Caki2 (cell line): ENCODE measurements around the gene FAM200C. TPM values are rescaled to one million over a fixed set of nuclear protein-coding genes. Genes with fewer than 3 reads are reported as not detected.

Experiments
- DNase-seq: peaks from one replicate; pipeline ENCODE4 v3.0.0-alpha.2; 2015; ENCODE audit warnings: low read depth
- in situ Hi-C: cut with HindIII; loops from 2 replicates; pipeline ENCODE4 v1.10.0; 2016; ENCODE audit warnings: low sequenced_read_pairs, low pct_unique_long_range_greater_than_20kb, mixed read lengths
- total RNA-seq: library from RNA; depleted of rRNA; stranded (reverse); fragments of >200 nt; shearing (Covaris generic); gene quantifications from 2 replicates; pipeline ENCODE4 v1.2.3, GENCODE V29; 2014; ENCODE audit warnings: low replicate concordance

FAM200C gene
- total RNA-seq, 1 experiment from 2014 or later = 8.3 TPM

DNA sequence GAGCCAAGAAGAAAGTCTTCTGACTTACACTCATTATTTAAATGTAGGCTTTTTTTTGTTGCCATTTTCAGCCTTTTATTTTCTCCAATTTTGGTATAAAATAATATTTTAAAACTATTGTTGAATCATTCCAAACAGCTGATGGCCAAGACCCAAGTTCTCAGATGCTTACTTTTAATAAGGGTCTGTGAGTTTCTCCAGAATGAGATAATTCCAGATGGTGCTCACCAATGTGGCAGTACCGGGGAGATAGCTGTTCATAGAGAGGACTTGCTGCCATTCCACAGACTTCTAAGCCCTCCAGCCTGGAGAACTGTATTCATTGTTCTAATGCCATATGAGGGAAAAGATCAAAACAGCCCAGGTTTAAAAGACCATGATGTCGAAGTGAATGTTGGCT lies 24.2 kb downstream of the FAM200C start:
- no peak for DNase-seq
- in situ Hi-C loops = no loop called here

DNA sequence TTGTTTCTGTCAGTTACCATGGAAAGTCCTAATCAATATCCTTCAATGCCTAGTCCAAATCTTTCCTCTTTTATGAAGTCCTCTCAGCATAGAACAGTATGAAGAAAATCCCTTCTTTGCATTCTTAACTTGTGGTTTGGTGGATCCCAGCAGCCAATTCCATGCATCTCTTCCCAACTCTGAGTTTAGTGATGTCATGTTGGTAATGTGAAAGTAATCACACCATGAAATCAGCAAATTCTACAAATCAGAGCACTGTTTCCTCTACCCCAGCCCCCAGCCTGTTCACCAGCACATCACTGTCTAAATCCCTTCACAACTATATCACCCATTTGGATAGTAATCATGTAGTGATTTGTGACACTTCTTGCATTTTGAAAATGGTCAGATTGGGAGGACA lies 24.7 kb downstream of the FAM200C start:
- DNase-seq = no peak
- in situ Hi-C loops = no loop called here

DNA sequence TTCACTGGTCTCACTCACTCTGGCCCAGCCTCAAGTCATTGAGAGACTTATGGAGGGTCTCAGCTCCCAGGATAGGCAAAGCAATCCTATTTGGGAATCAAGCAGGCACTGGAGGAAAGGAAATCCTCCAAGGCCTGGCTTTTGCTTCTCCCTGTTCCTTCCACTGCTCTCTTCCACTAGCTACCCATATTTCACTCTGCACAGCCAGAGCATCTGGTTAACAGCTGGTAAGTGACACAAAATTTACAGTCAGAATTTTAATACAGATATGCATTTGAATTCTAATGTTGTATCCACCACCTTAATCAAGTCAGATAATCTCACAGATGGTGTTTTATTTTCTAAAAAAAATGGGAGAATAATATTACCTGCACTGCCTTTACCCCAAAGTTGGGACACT lies 28.6 kb downstream of the FAM200C start:
- in situ Hi-C loops = no loop called here
- no peak for DNase-seq

DNA sequence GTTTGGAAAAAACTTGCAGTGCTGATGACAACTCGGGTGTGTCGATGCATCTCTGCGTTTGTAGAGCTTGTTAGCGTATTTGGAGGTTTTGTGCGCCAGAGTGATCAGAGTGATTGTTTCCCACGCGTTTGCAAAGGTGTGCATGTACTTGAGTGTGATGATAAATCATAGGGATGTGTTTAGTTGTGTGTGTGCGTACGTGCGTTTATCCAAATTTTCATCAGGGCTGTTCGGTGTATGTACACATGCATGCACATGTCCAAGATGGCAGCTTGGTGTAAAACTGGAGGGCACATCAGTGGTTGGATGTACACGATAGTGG lies 29.2 kb downstream of the FAM200C start:
- in situ Hi-C loops = no loop called here
- DNase-seq = no peak

DNA sequence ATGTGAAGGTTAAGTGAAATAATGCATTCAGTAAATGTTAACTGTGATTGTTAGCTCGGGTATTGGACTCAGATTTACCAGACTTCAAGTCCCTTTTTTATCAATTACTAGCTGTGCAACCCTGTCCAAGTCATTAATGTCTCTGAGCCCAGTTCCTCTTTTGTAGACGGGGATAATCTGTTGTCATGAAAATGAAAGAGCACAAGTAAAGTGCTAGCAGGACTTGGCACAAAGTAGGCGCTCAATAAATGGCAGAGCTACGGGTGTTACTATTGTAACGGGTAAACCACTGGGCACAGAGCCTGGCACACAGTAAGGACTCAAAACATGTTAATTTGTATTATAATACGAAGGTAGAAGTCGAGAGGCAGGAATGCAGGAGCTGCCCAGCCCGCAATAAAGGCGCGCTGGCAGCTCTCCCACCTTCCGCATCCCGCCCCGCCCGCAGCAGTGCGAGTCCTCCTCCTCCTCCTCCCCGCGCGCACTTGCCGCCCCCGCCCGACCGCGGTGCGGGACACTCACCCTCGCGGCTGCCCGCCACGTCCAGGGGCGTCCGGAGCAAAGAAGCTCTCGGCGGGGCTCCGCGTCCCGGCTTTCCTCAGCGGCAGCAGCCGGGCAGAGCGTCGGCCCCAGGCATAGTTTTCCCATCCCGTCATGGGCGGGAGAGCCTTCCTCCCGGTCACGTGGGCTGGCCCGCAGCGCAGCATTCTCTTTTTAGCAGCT lies 29.7 kb downstream of the FAM200C start, which contains the start of gene C1QTNF2:
Gene C1QTNF2 (minus strand): TSS at position 637 of the 723 bp plus-strand sequence. CDS start 15,615 bp downstream, outside the sequence.
- in situ Hi-C loops = no loop called here
- peak; percentile 47 for DNase-seq

DNA sequence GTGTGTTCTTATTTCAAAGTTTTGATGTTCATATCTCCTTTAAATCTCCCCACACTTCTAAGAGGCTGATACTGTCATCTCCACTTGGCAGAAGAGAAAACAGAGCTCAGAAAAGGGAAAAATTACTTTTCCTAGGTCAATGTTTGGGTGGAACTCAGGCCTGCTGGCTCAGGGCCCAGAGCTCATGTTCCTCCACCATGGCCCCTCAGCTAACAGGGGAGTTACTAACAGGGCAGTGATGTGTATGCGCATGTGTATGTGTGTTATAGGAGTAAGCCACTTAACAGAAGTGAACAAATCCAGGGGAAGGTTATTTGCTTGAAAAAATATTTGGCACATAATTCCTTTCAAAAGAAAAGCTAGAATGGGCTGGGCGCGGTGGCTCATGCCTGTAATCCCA lies 32.0 kb downstream of the FAM200C start:
- in situ Hi-C loops = no loop called here
- DNase-seq = no peak

DNA sequence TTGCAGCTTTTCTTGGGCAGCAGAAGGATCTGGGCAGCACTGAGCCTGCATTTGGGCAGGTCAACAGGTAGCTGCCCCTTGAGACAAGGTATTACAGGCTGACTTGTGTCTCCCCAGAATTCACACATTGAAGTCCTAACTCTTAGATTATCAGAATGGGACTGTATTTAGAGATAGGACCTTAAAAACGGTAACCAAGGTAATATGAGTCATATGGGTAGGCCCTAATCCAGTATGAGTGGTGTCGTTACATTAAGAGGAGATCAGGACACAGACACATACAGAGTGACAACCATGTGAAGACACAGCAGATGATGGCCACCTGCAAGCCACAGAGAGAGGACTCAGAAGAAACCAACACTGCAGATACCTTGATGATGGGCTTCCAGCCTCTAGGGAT lies 32.6 kb downstream of the FAM200C start:
- DNase-seq = no peak
- in situ Hi-C loops = no loop called here

DNA sequence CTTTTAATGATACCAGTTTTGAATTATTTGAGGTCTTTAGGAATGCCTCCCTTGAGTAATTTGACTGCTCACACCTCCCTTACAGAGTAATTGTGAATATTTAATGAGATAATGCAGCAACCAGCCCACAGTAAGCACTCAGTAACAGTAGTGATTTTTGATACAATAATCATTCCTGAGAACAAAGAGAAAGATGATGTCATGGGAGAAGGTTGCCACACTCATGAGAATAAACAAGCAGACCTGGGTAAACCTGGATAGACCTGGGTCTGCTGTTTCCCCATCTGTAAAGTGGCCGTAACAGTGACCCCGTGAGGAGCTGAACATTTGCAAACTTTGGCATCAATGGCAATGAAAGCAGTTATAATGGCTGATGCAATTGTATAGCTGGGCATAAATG lies 33.6 kb downstream of the FAM200C start:
- no peak for DNase-seq
- in situ Hi-C loops = no loop called here

DNA sequence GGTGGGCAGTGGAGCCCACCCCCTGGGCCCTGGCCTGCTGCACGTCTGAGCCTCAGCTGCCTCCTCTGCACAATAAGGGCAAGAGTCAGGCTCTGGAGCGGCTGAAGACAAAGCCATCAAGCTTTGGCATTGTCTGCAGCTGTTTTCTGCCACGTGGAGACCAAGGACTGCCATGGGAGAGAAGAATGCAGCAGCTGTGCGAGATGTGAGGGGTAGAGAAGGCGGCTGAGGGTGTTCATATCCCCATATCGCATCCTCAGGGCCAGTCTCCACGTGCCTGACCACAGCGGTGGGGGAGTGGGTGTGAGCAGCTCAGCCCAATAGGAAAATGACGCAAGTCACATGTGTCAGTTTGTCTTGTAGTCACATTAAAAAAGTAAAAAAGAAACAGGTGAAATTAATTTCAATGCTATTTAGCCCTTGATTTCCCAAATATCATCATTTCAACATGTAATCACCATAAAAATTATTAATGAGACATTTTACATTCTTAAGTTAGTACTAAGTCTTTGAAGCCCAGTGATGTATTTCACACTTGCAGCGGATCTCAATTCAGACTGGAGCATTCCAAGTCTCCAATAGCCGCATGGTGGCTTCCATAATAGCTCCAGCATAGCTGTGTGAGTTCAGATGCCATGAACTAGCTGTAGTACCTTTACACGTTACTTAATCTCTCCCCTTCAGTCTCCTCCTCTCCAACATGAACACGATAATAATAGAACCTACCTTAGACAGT lies 36.0 kb downstream of the FAM200C start:
- DNase-seq = no peak
- in situ Hi-C loops = no loop called here

DNA sequence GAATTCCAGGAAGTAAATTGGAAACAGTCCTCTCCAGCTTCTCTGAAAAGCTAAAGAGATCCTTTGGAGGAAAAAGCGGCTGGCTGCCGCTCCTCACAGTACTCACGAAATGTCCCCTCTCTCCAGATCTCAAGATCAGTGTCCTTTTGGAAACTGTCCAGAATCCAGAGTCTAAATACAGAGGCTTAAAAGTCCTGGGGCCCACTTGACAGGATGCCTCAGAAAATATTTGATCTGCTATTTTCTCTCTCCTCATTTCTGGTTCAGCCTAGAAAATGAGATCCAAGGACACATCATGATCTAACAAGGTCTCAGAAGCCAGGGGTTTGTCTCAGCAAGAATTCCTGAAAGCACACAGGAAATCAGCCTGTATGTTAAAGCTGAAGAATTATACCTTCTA lies 36.6 kb downstream of the FAM200C start:
- in situ Hi-C loops = no loop called here
- DNase-seq = no peak

DNA sequence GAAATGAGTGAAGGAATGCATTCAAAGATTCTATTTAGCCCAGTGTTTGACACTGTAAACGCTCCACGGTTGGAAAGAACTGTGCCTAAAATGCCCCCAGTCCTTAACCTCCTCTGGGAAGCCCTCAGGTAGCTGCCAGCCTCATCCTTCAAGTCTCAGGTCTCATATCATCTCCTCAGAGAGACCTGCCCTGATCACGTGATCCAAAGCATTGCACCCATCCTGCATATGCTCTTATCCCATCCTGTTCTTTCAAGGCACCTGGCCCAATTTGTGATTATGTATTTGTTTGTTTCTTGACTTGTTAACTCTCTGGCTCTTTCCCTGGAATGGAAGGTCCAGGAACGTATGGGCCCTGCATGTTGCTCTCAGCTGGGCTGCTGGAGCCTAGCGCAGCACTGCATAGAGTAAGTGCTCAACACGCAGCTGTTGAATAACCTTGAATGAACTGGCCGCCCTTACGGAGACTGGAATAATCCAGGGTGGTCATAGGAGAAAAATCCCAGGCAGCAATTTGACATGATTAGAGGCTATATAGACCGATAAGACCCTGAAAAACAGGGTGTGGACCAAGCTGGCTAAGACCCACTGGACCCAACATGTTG lies 38.1 kb downstream of the FAM200C start:
- DNase-seq = no peak
- in situ Hi-C loops = no loop called here

DNA sequence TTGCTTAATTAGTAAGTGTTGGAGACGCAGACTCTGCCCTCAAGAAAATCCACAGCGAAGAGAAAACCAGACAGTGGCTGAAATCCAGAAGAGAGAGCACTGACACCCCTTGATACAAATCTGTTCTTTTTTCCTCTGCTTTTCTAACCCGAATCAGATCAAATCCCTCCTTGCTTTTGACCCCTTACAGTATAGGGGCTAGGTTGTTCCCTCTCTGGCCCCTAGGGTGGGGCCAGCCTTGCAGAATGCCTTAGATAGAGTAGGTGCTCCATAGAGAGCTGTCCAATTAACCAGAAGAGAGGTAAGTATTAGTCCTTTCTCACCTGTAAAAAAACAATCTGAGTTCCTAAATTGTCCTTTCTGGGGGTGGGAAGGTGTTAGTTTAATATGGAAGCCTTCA lies 39.5 kb downstream of the FAM200C start:
- in situ Hi-C loops = no loop called here
- no peak for DNase-seq

DNA sequence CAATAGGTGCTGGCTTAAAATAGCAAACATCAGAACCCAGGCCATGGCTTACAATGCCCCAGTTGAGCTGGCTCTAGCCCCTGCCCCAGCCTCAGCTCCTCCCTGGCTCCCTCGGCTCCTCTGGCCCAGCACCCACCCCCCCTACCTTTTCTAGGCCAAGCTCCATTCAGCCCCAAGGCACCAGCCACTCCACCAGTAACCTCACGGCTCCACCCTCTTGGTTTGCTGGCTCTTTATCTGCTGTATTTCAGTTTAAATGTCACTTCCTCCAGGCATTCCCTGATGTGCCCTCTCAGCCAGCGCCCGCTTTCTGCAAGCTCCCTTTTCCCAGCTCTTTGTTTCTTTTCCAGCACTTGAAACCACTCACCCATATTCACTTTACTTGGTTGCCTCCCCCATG lies 40.0 kb downstream of the FAM200C start:
- in situ Hi-C loops = loop anchor here (10.0 kb wide), 1 partner anchor 175 kb away; no protein-coding TSS in a partner anchor
- DNase-seq = no peak

DNA sequence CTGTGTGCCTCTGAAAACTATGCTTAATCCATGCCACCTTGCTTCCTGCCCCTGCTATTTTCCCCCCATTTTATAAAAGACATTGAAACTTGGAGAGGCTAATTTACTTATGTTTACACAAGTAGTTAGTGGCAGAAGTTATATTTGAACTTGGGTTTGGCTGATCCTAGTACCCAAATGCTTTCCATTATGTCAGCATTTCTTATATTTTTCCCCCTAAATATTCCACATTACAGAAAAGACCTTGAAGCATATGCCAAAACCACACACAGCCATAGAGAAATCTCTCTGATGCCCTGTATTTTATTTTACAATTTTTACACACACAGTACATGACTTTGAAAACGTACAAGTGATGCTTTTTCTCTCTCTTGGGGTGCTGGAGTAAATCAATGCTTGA lies 40.6 kb downstream of the FAM200C start:
- in situ Hi-C loops = loop anchor here (10.0 kb wide), 1 partner anchor 174 kb away; no protein-coding TSS in a partner anchor
- no peak for DNase-seq

DNA sequence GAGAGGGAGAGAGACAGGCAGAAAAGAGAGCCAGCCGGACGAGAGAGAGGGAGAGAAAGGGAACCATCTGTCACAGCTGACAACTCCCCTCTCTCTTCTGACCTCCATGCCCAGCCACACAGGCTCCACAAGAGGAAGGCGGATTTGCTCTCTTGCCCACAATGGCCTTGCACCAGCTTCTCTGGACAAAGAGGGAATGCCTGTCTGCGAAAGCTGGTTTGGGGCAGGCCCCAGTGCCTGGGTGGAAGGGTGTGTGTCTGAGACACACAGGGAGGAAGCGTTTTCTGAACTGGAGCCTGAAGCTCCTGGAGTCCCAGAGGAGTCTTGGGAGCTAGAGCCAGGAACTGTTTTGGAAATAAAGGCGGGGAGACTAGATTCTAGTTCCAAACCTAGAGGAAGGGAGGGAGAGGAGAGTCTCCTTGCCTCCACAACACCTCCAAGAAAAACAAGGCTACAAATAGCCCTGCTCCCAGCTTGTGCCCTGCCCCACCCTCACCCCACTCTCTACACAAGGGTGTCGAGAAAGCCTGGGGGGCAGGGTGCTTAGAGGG lies 41.9 kb downstream of the FAM200C start:
- DNase-seq = no peak
- in situ Hi-C loops = loop anchor here (10.0 kb wide), 1 partner anchor 173 kb away; no protein-coding TSS in a partner anchor

DNA sequence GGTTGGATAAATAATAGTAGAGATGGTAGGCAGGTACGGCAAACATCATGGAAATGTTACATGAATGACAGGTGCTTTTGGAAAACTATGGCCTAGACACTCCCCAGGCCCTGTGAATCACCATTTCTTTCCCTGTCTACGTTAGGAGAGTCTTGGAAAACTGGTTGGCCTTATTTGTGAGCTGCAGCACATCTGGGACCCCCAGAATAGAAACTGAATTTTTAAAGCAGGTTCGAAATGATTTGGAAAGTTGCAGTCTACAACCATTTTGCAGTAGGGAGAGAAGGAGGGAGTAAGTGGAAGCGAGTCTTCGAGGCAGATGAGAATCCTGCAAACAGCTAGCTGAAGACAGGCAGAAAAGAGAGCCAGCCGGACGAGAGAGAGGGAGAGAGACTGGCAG lies 42.5 kb downstream of the FAM200C start:
- in situ Hi-C loops = loop anchor here (10.0 kb wide), 1 partner anchor 173 kb away; no protein-coding TSS in a partner anchor

DNA sequence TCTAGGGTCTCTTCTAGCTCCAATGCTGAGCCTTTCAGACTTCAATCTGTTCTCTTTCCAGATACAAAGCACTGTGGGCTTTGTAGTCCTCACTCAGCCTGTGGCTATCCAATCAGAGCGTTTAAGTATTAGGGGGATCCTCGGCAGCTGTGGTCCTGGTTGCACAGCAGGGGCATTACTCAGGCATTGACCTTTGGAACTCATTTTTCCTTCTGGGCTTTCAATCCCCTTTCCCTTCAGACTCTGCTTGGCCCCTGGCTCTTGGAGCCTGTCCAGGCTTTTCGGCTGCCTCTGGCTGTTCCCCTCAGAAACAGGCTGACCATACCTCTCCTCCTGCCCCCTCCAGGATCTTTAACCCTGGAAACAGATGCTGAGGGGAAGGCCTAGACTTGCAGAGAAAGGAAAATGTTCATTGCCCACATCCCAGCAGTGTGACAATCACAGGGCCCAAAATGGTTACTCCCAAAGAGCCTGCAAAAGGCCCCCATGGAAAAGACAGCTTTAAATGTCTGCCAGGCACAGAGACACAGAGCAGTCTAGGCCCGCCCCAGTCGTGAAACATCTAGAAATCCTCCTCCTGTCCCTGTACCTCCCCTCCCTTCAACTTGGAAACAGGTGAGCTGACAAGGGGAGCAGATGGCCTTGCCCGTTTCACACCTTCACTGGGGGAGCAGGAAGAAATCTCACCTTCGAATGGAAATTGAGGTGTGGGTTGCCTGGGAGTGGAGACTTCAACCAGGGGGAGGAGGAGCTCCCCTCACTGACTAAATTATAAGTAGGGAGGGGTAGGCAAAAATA lies 43.1 kb downstream of the FAM200C start:
- in situ Hi-C loops = loop anchor here (10.0 kb wide), 1 partner anchor 172 kb away; no protein-coding TSS in a partner anchor

More for the DNA sequence above, 42.5 kb downstream of the FAM200C start:
- no peak for DNase-seq

DNA sequence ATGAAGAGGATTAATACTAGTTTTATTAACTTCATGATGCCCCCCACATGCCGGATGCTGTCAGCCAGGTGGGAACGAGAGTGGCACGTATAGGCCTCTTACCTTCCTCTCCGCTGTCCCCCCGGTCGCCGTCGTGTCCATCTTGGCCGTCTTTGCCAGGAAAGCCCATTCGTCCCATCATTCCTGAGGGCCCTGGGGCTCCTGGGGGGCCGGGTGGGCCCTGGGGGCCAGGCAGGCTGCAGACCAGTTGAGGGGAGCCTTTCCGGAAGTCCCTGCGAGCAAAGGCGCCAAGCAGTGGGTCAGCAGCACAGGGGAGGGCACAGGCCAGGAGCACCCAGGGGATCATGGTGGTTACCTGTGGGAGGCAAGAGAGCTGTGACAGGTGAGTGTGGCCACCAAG lies 45.2 kb downstream of the FAM200C start:
- in situ Hi-C loops = loop anchor here (10.0 kb wide), 1 partner anchor 170 kb away; no protein-coding TSS in a partner anchor
- DNase-seq = no peak

More for the DNA sequence above, 43.1 kb downstream of the FAM200C start:
- no peak for DNase-seq
